ENCODE results near the gene MTIF2. TPM values are rescaled to one million over a fixed set of nuclear protein-coding genes. Genes with fewer than 3 reads are reported as not detected.
"Not testable (repeated sequence)": the region's sequence is repeated elsewhere in the genome, so short reads cannot be mapped to it uniquely, and the experiment has no call there.

The MTIF2 gene
- total RNA-seq, 1 experiment from 2014 or later = 34.3 TPM

DNA sequence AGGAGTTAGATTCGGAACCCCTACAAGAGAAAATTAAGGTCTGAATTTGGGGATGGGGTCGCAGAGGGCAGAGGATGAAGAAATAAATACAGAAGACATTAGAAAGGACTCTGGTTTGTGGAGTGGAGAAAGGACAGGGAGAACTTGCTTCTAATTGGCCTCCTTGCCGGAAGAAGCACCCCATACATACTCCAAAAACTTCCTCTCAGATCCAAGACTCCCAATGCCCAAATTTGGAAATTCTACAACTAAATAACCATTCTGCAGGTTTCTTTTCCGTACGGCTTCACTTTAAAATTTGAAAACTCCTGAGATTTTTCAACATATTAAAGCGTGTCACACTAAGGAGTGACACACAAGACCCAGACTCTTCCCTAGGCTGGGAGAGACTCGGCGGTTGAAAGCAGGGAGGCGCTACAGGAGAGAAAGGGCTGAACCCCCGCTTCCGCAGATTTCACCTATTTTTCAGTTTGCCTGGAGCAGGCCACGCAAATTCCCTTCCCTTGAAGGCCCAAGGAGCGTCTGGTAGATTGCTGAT is 37.4 kb downstream of the MTIF2 start:
- TF ChIP-seq, protein P1, sequence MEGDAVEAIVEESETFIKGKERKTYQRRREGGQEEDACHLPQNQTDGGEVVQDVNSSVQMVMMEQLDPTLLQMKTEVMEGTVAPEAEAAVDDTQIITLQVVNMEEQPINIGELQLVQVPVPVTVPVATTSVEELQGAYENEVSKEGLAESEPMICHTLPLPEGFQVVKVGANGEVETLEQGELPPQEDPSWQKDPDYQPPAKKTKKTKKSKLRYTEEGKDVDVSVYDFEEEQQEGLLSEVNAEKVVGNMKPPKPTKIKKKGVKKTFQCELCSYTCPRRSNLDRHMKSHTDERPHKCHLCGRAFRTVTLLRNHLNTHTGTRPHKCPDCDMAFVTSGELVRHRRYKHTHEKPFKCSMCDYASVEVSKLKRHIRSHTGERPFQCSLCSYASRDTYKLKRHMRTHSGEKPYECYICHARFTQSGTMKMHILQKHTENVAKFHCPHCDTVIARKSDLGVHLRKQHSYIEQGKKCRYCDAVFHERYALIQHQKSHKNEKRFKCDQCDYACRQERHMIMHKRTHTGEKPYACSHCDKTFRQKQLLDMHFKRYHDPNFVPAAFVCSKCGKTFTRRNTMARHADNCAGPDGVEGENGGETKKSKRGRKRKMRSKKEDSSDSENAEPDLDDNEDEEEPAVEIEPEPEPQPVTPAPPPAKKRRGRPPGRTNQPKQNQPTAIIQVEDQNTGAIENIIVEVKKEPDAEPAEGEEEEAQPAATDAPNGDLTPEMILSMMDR (IDR thresholded peaks at IDR 0.05; ENCODE audit: unreplicated experiment) = no peak
- H3K36me3 Mint-ChIP-seq (ENCODE audit: insufficient read depth, unreplicated experiment) = peaks cover 58% of the 10 kb centered on the region
- CTCF ChIA-PET = interaction anchor here (0.9 kb wide), 1 partner anchor 12 kb away, joined by 3 read pairs; no protein-coding TSS in a partner anchor
- peaks cover 27% of the 10 kb centered on the region for H3K4me1 Mint-ChIP-seq (ENCODE audit: low read depth, unreplicated experiment)
- no peak for DNase-seq
- H3K9me3 Mint-ChIP-seq (ENCODE audit: low read depth, unreplicated experiment) = no peaks in the 10 kb centered on the region
- intact Hi-C loops (cut with micrococcal nuclease; ENCODE audit: unreplicated experiment) = loop anchor here (10.0 kb wide), 2 partner anchors 203 to 283 kb away; partner anchors contain the start of gene CFAP36
- TSS peak; percentile 58 for BruUV-seq (replicated peaks)
- no peaks in the 10 kb centered on the region for H3K27me3 Mint-ChIP-seq (ENCODE audit: unreplicated experiment)
- peak overlapping the region; percentile 80 for H3K4me3 Mint-ChIP-seq (ENCODE audit: low read depth, unreplicated experiment)
- H3K27ac Mint-ChIP-seq (ENCODE audit: unreplicated experiment) = peak overlapping the region; percentile 92

DNA sequence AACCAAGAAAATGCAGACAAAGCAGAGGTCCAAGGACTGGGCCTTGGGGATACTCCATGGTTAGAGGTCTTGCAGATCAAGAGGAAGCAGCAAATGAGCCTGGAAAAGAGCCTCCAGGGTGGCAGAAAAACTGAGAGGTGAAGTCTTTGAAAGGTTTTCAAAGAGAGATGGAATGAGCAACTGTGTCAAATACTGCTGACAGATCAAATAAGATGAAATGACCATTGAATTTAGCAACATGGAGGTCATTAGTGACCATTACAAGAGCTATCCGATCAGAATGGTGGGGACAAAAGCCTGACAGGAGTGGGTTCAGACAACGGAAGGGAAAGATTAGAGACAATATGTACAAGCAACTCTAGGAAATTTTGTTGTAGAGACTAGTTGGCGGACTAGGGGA is 38.5 kb downstream of the MTIF2 start:
- Mint-ChIP-seq H3K27ac (ENCODE audit: unreplicated experiment) (peak overlapping the region; percentile 9), H3K36me3 (ENCODE audit: insufficient read depth, unreplicated experiment) (peaks cover 51% of the 10 kb centered on the region), H3K4me3 (ENCODE audit: low read depth, unreplicated experiment) (peak overlapping the region; percentile 80), H3K27me3 (ENCODE audit: unreplicated experiment) (no peaks in the 10 kb centered on the region), H3K9me3 (ENCODE audit: low read depth, unreplicated experiment) (no peaks in the 10 kb centered on the region), H3K4me1 (ENCODE audit: low read depth, unreplicated experiment) (peaks cover 27% of the 10 kb centered on the region)
- BruUV-seq (replicated peaks) = no TSS peak
- CTCF ChIA-PET = no interaction called here
- intact Hi-C loops (cut with micrococcal nuclease; ENCODE audit: unreplicated experiment) = loop anchor here (10.0 kb wide), 2 partner anchors 204 to 284 kb away; partner anchors contain the start of gene CFAP36
- TF ChIP-seq, protein P1 (IDR thresholded peaks at IDR 0.05; ENCODE audit: unreplicated experiment) = no peak
- no peak for DNase-seq

DNA sequence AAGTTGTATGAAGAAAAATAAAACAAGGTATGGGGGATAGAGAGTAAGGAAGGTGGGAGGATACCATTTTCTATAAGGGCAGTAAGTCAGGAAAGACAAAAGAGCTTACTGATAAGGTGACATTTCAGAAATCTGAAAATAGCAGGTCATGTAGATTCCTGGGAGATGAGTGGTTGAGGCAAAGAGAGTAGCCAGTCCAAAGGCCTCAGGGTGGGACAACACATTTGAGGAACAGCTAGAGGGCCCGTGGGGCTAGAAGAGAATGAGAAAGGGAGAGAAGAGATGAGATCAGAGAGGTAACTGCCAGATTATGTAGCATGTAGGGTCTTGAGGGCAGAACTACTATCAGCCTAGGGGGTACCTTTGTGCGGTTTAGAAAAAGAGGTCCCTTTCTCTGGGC is 39.8 kb downstream of the MTIF2 start:
- H3K36me3 Mint-ChIP-seq (ENCODE audit: insufficient read depth, unreplicated experiment) = peaks cover 38% of the 10 kb centered on the region
- TF ChIP-seq, protein P1 (IDR thresholded peaks at IDR 0.05; ENCODE audit: unreplicated experiment) = no peak
- no peak for DNase-seq
- no TSS peak for BruUV-seq (replicated peaks)
- CTCF ChIA-PET = no interaction called here
- H3K27ac Mint-ChIP-seq (ENCODE audit: unreplicated experiment) = no peak overlapping the region
- H3K4me3 Mint-ChIP-seq (ENCODE audit: low read depth, unreplicated experiment) = no peak overlapping the region
- no peaks in the 10 kb centered on the region for H3K27me3 Mint-ChIP-seq (ENCODE audit: unreplicated experiment)
- peaks cover 27% of the 10 kb centered on the region for H3K4me1 Mint-ChIP-seq (ENCODE audit: low read depth, unreplicated experiment)
- no peaks in the 10 kb centered on the region for H3K9me3 Mint-ChIP-seq (ENCODE audit: low read depth, unreplicated experiment)
- intact Hi-C loops (cut with micrococcal nuclease; ENCODE audit: unreplicated experiment) = no loop called here

DNA sequence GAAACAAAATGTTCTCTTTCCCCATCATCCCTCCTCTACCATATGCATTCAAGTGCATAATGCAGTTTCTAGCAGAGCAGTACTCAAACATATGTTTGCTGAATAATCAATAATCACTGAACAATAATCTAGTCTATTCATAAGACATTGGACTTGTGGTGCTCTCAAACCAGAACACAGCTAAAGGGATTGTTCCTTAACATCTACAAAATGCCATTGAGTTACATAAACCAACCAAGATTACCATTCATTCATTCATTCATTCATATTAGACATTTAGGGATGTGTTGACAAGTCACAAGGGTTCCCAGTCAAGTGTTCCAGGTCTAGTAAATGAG is 40.8 kb downstream of the MTIF2 start:
- no peak for DNase-seq
- intact Hi-C loops (cut with micrococcal nuclease; ENCODE audit: unreplicated experiment) = no loop called here
- Mint-ChIP-seq H3K4me1 (ENCODE audit: low read depth, unreplicated experiment) (peaks cover 27% of the 10 kb centered on the region), H3K36me3 (ENCODE audit: insufficient read depth, unreplicated experiment) (peaks cover 37% of the 10 kb centered on the region), H3K4me3 (ENCODE audit: low read depth, unreplicated experiment) (no peak overlapping the region), H3K27ac (ENCODE audit: unreplicated experiment) (no peak overlapping the region), H3K9me3 (ENCODE audit: low read depth, unreplicated experiment) (no peaks in the 10 kb centered on the region), H3K27me3 (ENCODE audit: unreplicated experiment) (no peaks in the 10 kb centered on the region)
- no TSS peak for BruUV-seq (replicated peaks)
- CTCF ChIA-PET = no interaction called here
- TF ChIP-seq, protein P1 (IDR thresholded peaks at IDR 0.05; ENCODE audit: unreplicated experiment) = no peak

DNA sequence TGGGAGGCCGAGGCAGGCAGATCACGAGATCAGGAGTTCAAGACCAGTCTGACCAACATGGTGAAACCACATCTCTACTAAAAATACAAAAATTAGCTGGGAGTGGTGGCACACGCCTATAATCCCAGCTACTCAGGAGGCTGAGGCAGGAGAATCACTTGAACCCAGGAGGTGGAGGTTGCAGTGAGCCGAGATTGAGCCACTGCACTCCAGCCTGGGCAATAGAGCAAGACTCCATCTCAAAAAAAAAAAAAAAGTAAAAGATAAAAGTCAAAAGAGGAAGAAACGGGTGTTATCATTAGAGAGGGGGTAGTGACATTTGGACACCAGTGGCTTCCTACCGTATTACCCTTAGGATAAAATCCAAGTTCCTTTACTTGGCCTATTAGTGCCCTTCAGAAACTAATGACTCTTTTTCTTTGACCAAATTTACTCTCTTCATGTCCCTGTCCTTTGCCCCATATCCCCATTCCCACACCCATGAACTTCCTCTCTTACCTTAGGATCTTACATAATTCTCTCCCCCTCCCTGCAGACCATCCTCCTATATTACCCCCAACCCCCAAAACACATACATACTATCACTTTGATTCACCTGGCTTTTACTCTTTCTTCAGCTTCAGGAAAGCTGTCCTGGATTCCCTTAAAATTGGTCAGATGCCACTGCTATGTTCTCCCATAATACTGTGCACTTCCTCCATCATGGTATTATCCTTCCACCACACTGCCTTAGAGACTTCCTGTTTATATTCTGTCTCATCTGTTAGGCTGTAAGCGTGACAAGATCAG is 41.4 kb downstream of the MTIF2 start:
- H3K27ac Mint-ChIP-seq (ENCODE audit: unreplicated experiment); H3K9me3 Mint-ChIP-seq (ENCODE audit: low read depth, unreplicated experiment); BruUV-seq (replicated peaks); DNase-seq; intact Hi-C loops (cut with micrococcal nuclease; ENCODE audit: unreplicated experiment); CTCF ChIA-PET; H3K4me3 Mint-ChIP-seq (ENCODE audit: low read depth, unreplicated experiment); H3K27me3 Mint-ChIP-seq (ENCODE audit: unreplicated experiment): not testable (repeated sequence)
- Mint-ChIP-seq H3K4me1 (ENCODE audit: low read depth, unreplicated experiment) (peaks cover 27% of the 10 kb centered on the region), H3K36me3 (ENCODE audit: insufficient read depth, unreplicated experiment) (peaks cover 36% of the 10 kb centered on the region)

Measured in Calu3 (cell line).